Measurements from ENCODE around the gene CADPS2.

DNA sequence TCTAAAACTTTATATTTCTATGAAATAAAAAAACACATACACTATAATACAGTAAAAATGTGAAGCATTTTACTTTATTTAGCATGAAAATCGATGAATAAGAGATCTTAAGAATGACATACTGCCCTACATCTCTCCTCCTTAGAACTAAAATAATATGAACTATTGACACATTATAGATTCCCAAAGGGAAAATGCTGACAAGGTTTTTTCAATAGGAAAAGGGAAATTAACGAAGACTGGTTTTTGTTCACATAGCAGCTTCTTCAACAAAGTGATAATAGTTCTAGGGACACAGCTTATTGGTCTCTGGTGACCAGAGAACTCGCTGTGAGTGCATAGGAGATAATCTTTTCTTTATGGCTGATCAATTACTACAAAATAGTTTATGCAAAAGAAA is 523.8 kb downstream of the CADPS2 start:
- TF ChIP-seq, protein P1, sequence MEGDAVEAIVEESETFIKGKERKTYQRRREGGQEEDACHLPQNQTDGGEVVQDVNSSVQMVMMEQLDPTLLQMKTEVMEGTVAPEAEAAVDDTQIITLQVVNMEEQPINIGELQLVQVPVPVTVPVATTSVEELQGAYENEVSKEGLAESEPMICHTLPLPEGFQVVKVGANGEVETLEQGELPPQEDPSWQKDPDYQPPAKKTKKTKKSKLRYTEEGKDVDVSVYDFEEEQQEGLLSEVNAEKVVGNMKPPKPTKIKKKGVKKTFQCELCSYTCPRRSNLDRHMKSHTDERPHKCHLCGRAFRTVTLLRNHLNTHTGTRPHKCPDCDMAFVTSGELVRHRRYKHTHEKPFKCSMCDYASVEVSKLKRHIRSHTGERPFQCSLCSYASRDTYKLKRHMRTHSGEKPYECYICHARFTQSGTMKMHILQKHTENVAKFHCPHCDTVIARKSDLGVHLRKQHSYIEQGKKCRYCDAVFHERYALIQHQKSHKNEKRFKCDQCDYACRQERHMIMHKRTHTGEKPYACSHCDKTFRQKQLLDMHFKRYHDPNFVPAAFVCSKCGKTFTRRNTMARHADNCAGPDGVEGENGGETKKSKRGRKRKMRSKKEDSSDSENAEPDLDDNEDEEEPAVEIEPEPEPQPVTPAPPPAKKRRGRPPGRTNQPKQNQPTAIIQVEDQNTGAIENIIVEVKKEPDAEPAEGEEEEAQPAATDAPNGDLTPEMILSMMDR (IDR thresholded peaks at IDR 0.05) = no peak
- no peak for TF ChIP-seq POLR2A (IDR thresholded peaks at IDR 0.05; ENCODE audit: low read depth)
- TF ChIP-seq POLR2AphosphoS5 (IDR thresholded peaks at IDR 0.05) = no peak
- no peak for TF ChIP-seq EP300 (IDR thresholded peaks at IDR 0.05)
